ENCODE results near the gene SMC4.

DNA sequence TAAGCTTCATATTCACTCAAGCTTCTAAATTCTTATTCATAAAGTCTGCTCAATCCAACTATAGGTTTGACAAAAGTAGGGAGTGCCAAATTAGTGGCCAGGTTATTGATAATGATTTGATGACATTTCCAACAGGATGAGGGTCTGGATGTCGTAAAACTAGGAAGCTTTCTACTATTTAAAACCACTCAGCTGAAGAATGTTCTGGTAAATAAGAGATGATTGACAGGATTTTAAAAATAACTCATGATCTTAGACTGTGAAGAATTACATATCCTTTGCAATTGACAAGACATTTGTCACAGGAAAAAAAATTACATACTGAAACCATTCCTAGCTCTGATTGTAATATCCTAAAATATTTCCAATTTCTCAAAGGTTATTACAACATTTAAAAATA, 65.5 kb downstream of the SMC4 start:
- TF ChIP-seq, protein P1, sequence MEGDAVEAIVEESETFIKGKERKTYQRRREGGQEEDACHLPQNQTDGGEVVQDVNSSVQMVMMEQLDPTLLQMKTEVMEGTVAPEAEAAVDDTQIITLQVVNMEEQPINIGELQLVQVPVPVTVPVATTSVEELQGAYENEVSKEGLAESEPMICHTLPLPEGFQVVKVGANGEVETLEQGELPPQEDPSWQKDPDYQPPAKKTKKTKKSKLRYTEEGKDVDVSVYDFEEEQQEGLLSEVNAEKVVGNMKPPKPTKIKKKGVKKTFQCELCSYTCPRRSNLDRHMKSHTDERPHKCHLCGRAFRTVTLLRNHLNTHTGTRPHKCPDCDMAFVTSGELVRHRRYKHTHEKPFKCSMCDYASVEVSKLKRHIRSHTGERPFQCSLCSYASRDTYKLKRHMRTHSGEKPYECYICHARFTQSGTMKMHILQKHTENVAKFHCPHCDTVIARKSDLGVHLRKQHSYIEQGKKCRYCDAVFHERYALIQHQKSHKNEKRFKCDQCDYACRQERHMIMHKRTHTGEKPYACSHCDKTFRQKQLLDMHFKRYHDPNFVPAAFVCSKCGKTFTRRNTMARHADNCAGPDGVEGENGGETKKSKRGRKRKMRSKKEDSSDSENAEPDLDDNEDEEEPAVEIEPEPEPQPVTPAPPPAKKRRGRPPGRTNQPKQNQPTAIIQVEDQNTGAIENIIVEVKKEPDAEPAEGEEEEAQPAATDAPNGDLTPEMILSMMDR (IDR thresholded peaks at IDR 0.05) = no peak
- TF ChIP-seq, protein P2, sequence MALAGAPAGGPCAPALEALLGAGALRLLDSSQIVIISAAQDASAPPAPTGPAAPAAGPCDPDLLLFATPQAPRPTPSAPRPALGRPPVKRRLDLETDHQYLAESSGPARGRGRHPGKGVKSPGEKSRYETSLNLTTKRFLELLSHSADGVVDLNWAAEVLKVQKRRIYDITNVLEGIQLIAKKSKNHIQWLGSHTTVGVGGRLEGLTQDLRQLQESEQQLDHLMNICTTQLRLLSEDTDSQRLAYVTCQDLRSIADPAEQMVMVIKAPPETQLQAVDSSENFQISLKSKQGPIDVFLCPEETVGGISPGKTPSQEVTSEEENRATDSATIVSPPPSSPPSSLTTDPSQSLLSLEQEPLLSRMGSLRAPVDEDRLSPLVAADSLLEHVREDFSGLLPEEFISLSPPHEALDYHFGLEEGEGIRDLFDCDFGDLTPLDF (CRISPR knock-in tag; IDR thresholded peaks at IDR 0.05) = no peak
- TF ChIP-seq, protein P3, sequence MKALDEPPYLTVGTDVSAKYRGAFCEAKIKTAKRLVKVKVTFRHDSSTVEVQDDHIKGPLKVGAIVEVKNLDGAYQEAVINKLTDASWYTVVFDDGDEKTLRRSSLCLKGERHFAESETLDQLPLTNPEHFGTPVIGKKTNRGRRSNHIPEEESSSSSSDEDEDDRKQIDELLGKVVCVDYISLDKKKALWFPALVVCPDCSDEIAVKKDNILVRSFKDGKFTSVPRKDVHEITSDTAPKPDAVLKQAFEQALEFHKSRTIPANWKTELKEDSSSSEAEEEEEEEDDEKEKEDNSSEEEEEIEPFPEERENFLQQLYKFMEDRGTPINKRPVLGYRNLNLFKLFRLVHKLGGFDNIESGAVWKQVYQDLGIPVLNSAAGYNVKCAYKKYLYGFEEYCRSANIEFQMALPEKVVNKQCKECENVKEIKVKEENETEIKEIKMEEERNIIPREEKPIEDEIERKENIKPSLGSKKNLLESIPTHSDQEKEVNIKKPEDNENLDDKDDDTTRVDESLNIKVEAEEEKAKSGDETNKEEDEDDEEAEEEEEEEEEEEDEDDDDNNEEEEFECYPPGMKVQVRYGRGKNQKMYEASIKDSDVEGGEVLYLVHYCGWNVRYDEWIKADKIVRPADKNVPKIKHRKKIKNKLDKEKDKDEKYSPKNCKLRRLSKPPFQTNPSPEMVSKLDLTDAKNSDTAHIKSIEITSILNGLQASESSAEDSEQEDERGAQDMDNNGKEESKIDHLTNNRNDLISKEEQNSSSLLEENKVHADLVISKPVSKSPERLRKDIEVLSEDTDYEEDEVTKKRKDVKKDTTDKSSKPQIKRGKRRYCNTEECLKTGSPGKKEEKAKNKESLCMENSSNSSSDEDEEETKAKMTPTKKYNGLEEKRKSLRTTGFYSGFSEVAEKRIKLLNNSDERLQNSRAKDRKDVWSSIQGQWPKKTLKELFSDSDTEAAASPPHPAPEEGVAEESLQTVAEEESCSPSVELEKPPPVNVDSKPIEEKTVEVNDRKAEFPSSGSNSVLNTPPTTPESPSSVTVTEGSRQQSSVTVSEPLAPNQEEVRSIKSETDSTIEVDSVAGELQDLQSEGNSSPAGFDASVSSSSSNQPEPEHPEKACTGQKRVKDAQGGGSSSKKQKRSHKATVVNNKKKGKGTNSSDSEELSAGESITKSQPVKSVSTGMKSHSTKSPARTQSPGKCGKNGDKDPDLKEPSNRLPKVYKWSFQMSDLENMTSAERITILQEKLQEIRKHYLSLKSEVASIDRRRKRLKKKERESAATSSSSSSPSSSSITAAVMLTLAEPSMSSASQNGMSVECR (CRISPR knock-in tag; IDR thresholded peaks at IDR 0.05; ENCODE audit: borderline replicate concordance) = no peak
- no peak for TF ChIP-seq ESRRA (CRISPR knock-in tag; IDR thresholded peaks at IDR 0.05; ENCODE audit: borderline replicate concordance)
- no peak for TF ChIP-seq CREB1 (CRISPR knock-in tag; IDR thresholded peaks at IDR 0.05)
- TF ChIP-seq, protein P4, sequence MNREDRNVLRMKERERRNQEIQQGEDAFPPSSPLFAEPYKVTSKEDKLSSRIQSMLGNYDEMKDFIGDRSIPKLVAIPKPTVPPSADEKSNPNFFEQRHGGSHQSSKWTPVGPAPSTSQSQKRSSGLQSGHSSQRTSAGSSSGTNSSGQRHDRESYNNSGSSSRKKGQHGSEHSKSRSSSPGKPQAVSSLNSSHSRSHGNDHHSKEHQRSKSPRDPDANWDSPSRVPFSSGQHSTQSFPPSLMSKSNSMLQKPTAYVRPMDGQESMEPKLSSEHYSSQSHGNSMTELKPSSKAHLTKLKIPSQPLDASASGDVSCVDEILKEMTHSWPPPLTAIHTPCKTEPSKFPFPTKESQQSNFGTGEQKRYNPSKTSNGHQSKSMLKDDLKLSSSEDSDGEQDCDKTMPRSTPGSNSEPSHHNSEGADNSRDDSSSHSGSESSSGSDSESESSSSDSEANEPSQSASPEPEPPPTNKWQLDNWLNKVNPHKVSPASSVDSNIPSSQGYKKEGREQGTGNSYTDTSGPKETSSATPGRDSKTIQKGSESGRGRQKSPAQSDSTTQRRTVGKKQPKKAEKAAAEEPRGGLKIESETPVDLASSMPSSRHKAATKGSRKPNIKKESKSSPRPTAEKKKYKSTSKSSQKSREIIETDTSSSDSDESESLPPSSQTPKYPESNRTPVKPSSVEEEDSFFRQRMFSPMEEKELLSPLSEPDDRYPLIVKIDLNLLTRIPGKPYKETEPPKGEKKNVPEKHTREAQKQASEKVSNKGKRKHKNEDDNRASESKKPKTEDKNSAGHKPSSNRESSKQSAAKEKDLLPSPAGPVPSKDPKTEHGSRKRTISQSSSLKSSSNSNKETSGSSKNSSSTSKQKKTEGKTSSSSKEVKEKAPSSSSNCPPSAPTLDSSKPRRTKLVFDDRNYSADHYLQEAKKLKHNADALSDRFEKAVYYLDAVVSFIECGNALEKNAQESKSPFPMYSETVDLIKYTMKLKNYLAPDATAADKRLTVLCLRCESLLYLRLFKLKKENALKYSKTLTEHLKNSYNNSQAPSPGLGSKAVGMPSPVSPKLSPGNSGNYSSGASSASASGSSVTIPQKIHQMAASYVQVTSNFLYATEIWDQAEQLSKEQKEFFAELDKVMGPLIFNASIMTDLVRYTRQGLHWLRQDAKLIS (CRISPR knock-in tag; IDR thresholded peaks at IDR 0.05; ENCODE audit: borderline replicate concordance) = no peak
- TF ChIP-seq, protein P5, sequence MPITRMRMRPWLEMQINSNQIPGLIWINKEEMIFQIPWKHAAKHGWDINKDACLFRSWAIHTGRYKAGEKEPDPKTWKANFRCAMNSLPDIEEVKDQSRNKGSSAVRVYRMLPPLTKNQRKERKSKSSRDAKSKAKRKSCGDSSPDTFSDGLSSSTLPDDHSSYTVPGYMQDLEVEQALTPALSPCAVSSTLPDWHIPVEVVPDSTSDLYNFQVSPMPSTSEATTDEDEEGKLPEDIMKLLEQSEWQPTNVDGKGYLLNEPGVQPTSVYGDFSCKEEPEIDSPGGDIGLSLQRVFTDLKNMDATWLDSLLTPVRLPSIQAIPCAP (CRISPR knock-in tag; IDR thresholded peaks at IDR 0.05) = no peak
- TF ChIP-seq, protein P6, sequence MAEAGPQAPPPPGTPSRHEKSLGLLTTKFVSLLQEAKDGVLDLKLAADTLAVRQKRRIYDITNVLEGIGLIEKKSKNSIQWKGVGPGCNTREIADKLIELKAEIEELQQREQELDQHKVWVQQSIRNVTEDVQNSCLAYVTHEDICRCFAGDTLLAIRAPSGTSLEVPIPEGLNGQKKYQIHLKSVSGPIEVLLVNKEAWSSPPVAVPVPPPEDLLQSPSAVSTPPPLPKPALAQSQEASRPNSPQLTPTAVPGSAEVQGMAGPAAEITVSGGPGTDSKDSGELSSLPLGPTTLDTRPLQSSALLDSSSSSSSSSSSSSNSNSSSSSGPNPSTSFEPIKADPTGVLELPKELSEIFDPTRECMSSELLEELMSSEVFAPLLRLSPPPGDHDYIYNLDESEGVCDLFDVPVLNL (CRISPR knock-in tag; IDR thresholded peaks at IDR 0.05; ENCODE audit: borderline replicate concordance, low read depth) = no peak
- no peak for TF ChIP-seq IRF2 (CRISPR knock-in tag; IDR thresholded peaks at IDR 0.05; ENCODE audit: borderline replicate concordance, low read depth)
- TF ChIP-seq, protein P7, sequence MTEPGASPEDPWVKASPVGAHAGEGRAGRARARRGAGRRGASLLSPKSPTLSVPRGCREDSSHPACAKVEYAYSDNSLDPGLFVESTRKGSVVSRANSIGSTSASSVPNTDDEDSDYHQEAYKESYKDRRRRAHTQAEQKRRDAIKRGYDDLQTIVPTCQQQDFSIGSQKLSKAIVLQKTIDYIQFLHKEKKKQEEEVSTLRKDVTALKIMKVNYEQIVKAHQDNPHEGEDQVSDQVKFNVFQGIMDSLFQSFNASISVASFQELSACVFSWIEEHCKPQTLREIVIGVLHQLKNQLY (CRISPR knock-in tag; IDR thresholded peaks at IDR 0.05) = no peak
- TF ChIP-seq CBFB (CRISPR knock-in tag; IDR thresholded peaks at IDR 0.05; ENCODE audit: low read depth) = no peak
- no peak for TF ChIP-seq SMAD3 (CRISPR knock-in tag; IDR thresholded peaks at IDR 0.05; ENCODE audit: borderline replicate concordance)
- TF ChIP-seq, protein P8, sequence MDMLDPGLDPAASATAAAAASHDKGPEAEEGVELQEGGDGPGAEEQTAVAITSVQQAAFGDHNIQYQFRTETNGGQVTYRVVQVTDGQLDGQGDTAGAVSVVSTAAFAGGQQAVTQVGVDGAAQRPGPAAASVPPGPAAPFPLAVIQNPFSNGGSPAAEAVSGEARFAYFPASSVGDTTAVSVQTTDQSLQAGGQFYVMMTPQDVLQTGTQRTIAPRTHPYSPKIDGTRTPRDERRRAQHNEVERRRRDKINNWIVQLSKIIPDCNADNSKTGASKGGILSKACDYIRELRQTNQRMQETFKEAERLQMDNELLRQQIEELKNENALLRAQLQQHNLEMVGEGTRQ (CRISPR knock-in tag; IDR thresholded peaks at IDR 0.05) = no peak
